ENCODE measurements around the gene FBN2. TPM values are rescaled to one million over a fixed set of nuclear protein-coding genes. Genes with fewer than 3 reads are reported as not detected.
A peak's percentile ranks its signal among the peaks of the same experiment; 100 is the strongest.

Gene FBN2
- total RNA-seq, 1 donor from 2014 or later: 23.8 TPM

- ATAC-seq (no peak), DNase-seq (ENCODE audit: missing footprints) (no peak)
- intact Hi-C loops (cut with DNase I): no loop called here
Measured at GRCh38 chr5:128252196-128252595, 285.8 kb downstream of the FBN2 start.

- intact Hi-C loops (cut with DNase I): no loop called here
- ATAC-seq: no peak
- DNase-seq (ENCODE audit: missing footprints): no peak
Measured at GRCh38 chr5:128245974-128246373, 292.1 kb downstream of the FBN2 start.

- intact Hi-C loops (cut with DNase I): no loop called here
- ATAC-seq: no peak
- DNase-seq (ENCODE audit: missing footprints): no peak
Measured at GRCh38 chr5:128243958-128244582, 294.0 kb downstream of the FBN2 start.

- ATAC-seq: no peak
- no peak for DNase-seq (ENCODE audit: missing footprints)
- intact Hi-C loops (cut with DNase I): no loop called here
Measured at GRCh38 chr5:128241051-128241695, 296.9 kb downstream of the FBN2 start.

- DNase-seq (ENCODE audit: missing footprints) (no peak), ATAC-seq (no peak)
- intact Hi-C loops (cut with DNase I): no loop called here
Measured at GRCh38 chr5:128237546-128237945, 300.5 kb downstream of the FBN2 start.

- ATAC-seq (no peak), DNase-seq (ENCODE audit: missing footprints) (no peak)
- intact Hi-C loops (cut with DNase I): no loop called here
Measured at GRCh38 chr5:128237000-128237399, 301.0 kb downstream of the FBN2 start.

- no peak for DNase-seq (ENCODE audit: missing footprints)
- intact Hi-C loops (cut with DNase I): no loop called here
- ATAC-seq: no peak
Measured at GRCh38 chr5:128236334-128236733, 301.7 kb downstream of the FBN2 start.

GRCh38 chr5:128234928-128235641 is 303.0 kb downstream of the FBN2 start:
- intact Hi-C loops (cut with DNase I): no loop called here
- DNase-seq (ENCODE audit: missing footprints) (no peak), ATAC-seq (no peak)

GRCh38 chr5:128228521-128228920 is 309.5 kb downstream of the FBN2 start:
- ATAC-seq (peak; percentile 71), DNase-seq (ENCODE audit: missing footprints) (no peak)
- intact Hi-C loops (cut with DNase I): no loop called here

GRCh38 chr5:128228008-128228407 is 310.0 kb downstream of the FBN2 start:
- DNase-seq (ENCODE audit: missing footprints) (no peak), ATAC-seq (peak; percentile 73)
- intact Hi-C loops (cut with DNase I): no loop called here

GRCh38 chr5:128225245-128226030 is 312.6 kb downstream of the FBN2 start:
- intact Hi-C loops (cut with DNase I): no loop called here
- ATAC-seq (no peak), DNase-seq (ENCODE audit: missing footprints) (no peak)

- intact Hi-C loops (cut with DNase I): no loop called here
- DNase-seq (ENCODE audit: missing footprints) (no peak), ATAC-seq (no peak)
Measured at GRCh38 chr5:128224336-128224735, 313.7 kb downstream of the FBN2 start.

- no peak for DNase-seq (ENCODE audit: missing footprints)
- ATAC-seq: no peak
- intact Hi-C loops (cut with DNase I): no loop called here
Measured at GRCh38 chr5:128220841-128221240, 317.2 kb downstream of the FBN2 start.

GRCh38 chr5:128216860-128217531 is 321.0 kb downstream of the FBN2 start:
- intact Hi-C loops (cut with DNase I): loop anchor here (5.0 to 10.0 kb wide), 3 partner anchors 48 to 460 kb away; no protein-coding TSS in a partner anchor
- peak; percentile 77 for ATAC-seq

GRCh38 chr5:128216285-128216684 is 321.8 kb downstream of the FBN2 start:
- intact Hi-C loops (cut with DNase I): loop anchor here (5.0 to 10.0 kb wide), 3 partner anchors 49 to 461 kb away; no protein-coding TSS in a partner anchor
- ATAC-seq: no peak
- no peak for DNase-seq (ENCODE audit: missing footprints)

More at GRCh38 chr5:128216860-128217531, 321.0 kb downstream of the FBN2 start:
- no peak for DNase-seq (ENCODE audit: missing footprints)

GRCh38 chr5:128213833-128214232 is 324.2 kb downstream of the FBN2 start:
- no peak for DNase-seq (ENCODE audit: missing footprints)
- intact Hi-C loops (cut with DNase I): loop anchor here (2.0 to 10.0 kb wide), 4 partner anchors 51 to 631 kb away; no protein-coding TSS in a partner anchor
- ATAC-seq: no peak

- DNase-seq (ENCODE audit: missing footprints): no peak
- ATAC-seq: no peak
- intact Hi-C loops (cut with DNase I): loop anchor here (2.0 to 10.0 kb wide), 4 partner anchors 51 to 631 kb away; no protein-coding TSS in a partner anchor
Measured at GRCh38 chr5:128213340-128213739, 324.7 kb downstream of the FBN2 start.

GRCh38 chr5:128212191-128212806 is 325.7 kb downstream of the FBN2 start:
- intact Hi-C loops (cut with DNase I): loop anchor here (2.0 to 10.0 kb wide), 4 partner anchors 53 to 633 kb away; no protein-coding TSS in a partner anchor

More at GRCh38 chr5:128212191-128212806, 325.7 kb downstream of the FBN2 start:
- DNase-seq (ENCODE audit: missing footprints) (no peak), ATAC-seq (no peak)

Measured in Right ventricle myocardium inferior (tissue), 1 donor.